MM.1S (cell line): ENCODE data around the gene PHF1.
"Not testable (repeated sequence)": the region's sequence is repeated elsewhere in the genome, so short reads cannot be mapped to it uniquely, and the experiment has no call there.

ENCODE experiments used
- DNase-seq: peaks from one replicate; pipeline ENCODE4 v3.0.0-alpha.2; 2015
- H2AFZ ChIP-seq: fragments of 300-600 bp; sonication (generic); 2 replicates; pipeline ENCODE4 v1.6.0; 2016; ENCODE audit warnings: antibody characterized with exemption, low read length
- H3F3A ChIP-seq: fragments of 300-600 bp; sonication (generic); 2 replicates; pipeline ENCODE4 v1.6.1; 2016; ENCODE audit warnings: mild to moderate bottlenecking, antibody characterized with exemption, low read length, moderate library complexity, mixed read lengths; ENCODE audit not compliant: insufficient read depth
- H3K27ac ChIP-seq: fragments of 300-600 bp; sonication (generic); 2 replicates; pipeline ENCODE4 v1.5.1; 2016; ENCODE audit warnings: mild to moderate bottlenecking, low read length
- H3K27me3 ChIP-seq: fragments of 300-600 bp; sonication (generic); replicated peaks from 2 replicates; pipeline ENCODE4 v1.6.0; 2016; ENCODE audit warnings: low read length; ENCODE audit not compliant: insufficient read depth
- H3K36me3 ChIP-seq: fragments of 300-600 bp; sonication (generic); replicated peaks from 2 replicates; pipeline ENCODE4 v1.6.1; 2016; ENCODE audit warnings: mild to moderate bottlenecking, low read length, mixed read lengths; ENCODE audit not compliant: insufficient read depth
- H3K4me1 ChIP-seq: fragments of 300-600 bp; sonication (generic); 2 replicates; pipeline ENCODE4 v1.6.1; 2016; ENCODE audit warnings: low read length, mixed read lengths
- H3K4me2 ChIP-seq: fragments of 300-600 bp; sonication (generic); 2 replicates; pipeline ENCODE4 v1.6.0; 2016; ENCODE audit warnings: low read depth, low read length
- H3K4me3 ChIP-seq: fragments of 300-600 bp; sonication (generic); 2 replicates; pipeline ENCODE4 v1.5.1; 2016; ENCODE audit warnings: low read length, mixed read lengths
- H3K79me2 ChIP-seq: fragments of 300-600 bp; sonication (generic); 2 replicates; pipeline ENCODE4 v1.6.1; 2016; ENCODE audit warnings: mixed run types, low read length, mixed read lengths
- H3K9ac ChIP-seq: fragments of 300-600 bp; sonication (generic); 2 replicates; pipeline ENCODE4 v1.6.1; 2016; ENCODE audit warnings: low read length, mixed read lengths
- H3K9me2 ChIP-seq: fragments of 300-600 bp; sonication (generic); replicated peaks from 2 replicates; pipeline ENCODE4 v1.6.1; 2016; ENCODE audit warnings: mild to moderate bottlenecking, low read length, mixed read lengths; ENCODE audit not compliant: insufficient read depth
- H3K9me3 ChIP-seq: fragments of 300-600 bp; sonication (generic); replicated peaks from 2 replicates; pipeline ENCODE4 v1.6.1; 2016; ENCODE audit warnings: mild to moderate bottlenecking, low read length, mixed read lengths; ENCODE audit not compliant: insufficient read depth
- H4K20me1 ChIP-seq: fragments of 300-600 bp; sonication (generic); 2 replicates; pipeline ENCODE4 v1.6.1; 2016; ENCODE audit warnings: mild to moderate bottlenecking, low read length, moderate library complexity, mixed read lengths; ENCODE audit not compliant: insufficient read depth
- EZH2 ChIP-seq: fragments of 300-600 bp; sonication (generic); optimal IDR thresholded peaks from 2 replicates; pipeline ENCODE3; 2017; ENCODE audit warnings: low read depth, mild to moderate bottlenecking, antibody characterized with exemption, low read length, mixed read lengths
- EZH2phosphoT487 ChIP-seq: fragments of 300-600 bp; sonication (generic); IDR thresholded peaks from 2 replicates; pipeline ENCODE4 v1.6.1; 2018; ENCODE audit warnings: antibody characterized with exemption, low read length
- TF ChIP-seq, protein P1 (sequence below): fragments of 300-600 bp; sonication (generic); IDR thresholded peaks from 2 replicates; pipeline ENCODE4 v1.5.1; 2016; ENCODE audit warnings: antibody characterized with exemption, low read length, mixed read lengths

Gene PHF1

GRCh38 chr6:33392595-33392948 is 18.2 kb upstream of the PHF1 start:
- Histone ChIP-seq H3K79me2 (peaks cover 57% of the 10 kb centered on the region), H3K27ac (peak overlapping the region; percentile 76), H3K9me2 (no peaks in the 10 kb centered on the region), H3K4me3 (peak overlapping the region; percentile 85), H3K4me2 (peak overlapping the region; percentile 84), H3K36me3 (peaks cover 4% of the 10 kb centered on the region), H3F3A (peaks cover 19% of the 10 kb centered on the region), H2AFZ (peak overlapping the region; percentile 40; the same call in 1 of the 2 replicates), H3K9ac (peak overlapping the region; percentile 85), H3K4me1 (peaks cover 21% of the 10 kb centered on the region), H4K20me1 (no peaks in the 10 kb centered on the region; the same call in 1 of the 2 replicates), H3K27me3 (no peaks in the 10 kb centered on the region), H3K9me3 (no peaks in the 10 kb centered on the region)
- DNase-seq = no peak
- TF ChIP-seq EZH2phosphoT487 (no peak), EZH2 (no peak)
- TF ChIP-seq, protein P1, sequence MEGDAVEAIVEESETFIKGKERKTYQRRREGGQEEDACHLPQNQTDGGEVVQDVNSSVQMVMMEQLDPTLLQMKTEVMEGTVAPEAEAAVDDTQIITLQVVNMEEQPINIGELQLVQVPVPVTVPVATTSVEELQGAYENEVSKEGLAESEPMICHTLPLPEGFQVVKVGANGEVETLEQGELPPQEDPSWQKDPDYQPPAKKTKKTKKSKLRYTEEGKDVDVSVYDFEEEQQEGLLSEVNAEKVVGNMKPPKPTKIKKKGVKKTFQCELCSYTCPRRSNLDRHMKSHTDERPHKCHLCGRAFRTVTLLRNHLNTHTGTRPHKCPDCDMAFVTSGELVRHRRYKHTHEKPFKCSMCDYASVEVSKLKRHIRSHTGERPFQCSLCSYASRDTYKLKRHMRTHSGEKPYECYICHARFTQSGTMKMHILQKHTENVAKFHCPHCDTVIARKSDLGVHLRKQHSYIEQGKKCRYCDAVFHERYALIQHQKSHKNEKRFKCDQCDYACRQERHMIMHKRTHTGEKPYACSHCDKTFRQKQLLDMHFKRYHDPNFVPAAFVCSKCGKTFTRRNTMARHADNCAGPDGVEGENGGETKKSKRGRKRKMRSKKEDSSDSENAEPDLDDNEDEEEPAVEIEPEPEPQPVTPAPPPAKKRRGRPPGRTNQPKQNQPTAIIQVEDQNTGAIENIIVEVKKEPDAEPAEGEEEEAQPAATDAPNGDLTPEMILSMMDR = no peak

DNA sequence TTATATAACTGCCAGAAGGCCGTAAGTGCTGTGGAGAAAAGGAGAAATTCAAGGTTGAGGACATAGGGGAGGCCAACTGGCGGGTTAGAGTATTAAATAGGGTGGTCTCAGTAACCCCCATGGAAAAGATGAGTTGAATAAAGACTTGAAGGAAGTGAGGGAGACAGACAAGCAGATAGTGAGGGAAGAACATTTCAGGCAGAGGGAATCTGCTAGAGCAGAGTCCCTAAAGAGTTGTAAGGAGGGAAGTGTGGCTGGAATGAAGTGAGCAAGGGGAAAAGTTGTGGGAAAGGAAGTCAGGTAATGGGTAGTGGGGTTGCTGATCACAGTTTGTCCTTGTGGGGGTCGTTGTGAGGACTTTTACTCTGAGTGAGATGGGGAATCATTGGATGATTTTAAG is 17.8 kb upstream of the PHF1 start:
- peaks cover 7% of the 10 kb centered on the region for H3K36me3 ChIP-seq
- H3F3A ChIP-seq = peaks cover 19% of the 10 kb centered on the region
- peak overlapping the region; percentile 85 for H3K4me3 ChIP-seq
- H3K27me3 ChIP-seq = no peaks in the 10 kb centered on the region
- TF ChIP-seq EZH2phosphoT487 = no peak
- TF ChIP-seq, protein P1 = no peak
- TF ChIP-seq EZH2 = no peak
- DNase-seq = no peak
- peaks cover 21% of the 10 kb centered on the region for H3K4me1 ChIP-seq
- H4K20me1 ChIP-seq = no peaks in the 10 kb centered on the region; the same call in 1 of the 2 replicates
- peak overlapping the region; percentile 76; the same call in 1 of the 2 replicates for H3K27ac ChIP-seq
- peak overlapping the region; percentile 85 for H3K9ac ChIP-seq
- H3K4me2 ChIP-seq = peak overlapping the region; percentile 84
- no peaks in the 10 kb centered on the region for H3K9me3 ChIP-seq
- no peak overlapping the region for H2AFZ ChIP-seq
- H3K9me2 ChIP-seq = no peaks in the 10 kb centered on the region
- peaks cover 61% of the 10 kb centered on the region for H3K79me2 ChIP-seq

- Histone ChIP-seq H3K36me3 (peaks cover 8% of the 10 kb centered on the region), H3K9ac (no peak overlapping the region), H3K79me2 (peaks cover 92% of the 10 kb centered on the region), H3K4me1 (peaks cover 13% of the 10 kb centered on the region), H3K4me3 (no peak overlapping the region), H3K27ac (no peak overlapping the region), H3K9me2 (no peaks in the 10 kb centered on the region), H3F3A (0 out of 2 replicates have a peak, but pooled peaks cover 11% of the 10 kb centered on the region), H3K9me3 (no peaks in the 10 kb centered on the region), H2AFZ (no peak overlapping the region), H3K27me3 (no peaks in the 10 kb centered on the region), H4K20me1 (no peaks in the 10 kb centered on the region; the same call in 1 of the 2 replicates), H3K4me2 (no peak overlapping the region)
- no peak for TF ChIP-seq EZH2
- no peak for TF ChIP-seq EZH2phosphoT487
- TF ChIP-seq, protein P1 = no peak
- DNase-seq = no peak
Measured at GRCh38 chr6:33397541-33397940, 13.3 kb upstream of the PHF1 start.

GRCh38 chr6:33398601-33399000 is 12.2 kb upstream of the PHF1 start:
- not testable (repeated sequence) for H3K9ac ChIP-seq, H3F3A ChIP-seq, H3K27me3 ChIP-seq, DNase-seq, H3K9me3 ChIP-seq, H3K27ac ChIP-seq, H3K4me3 ChIP-seq, H4K20me1 ChIP-seq, H2AFZ ChIP-seq, H3K4me2 ChIP-seq, H3K36me3 ChIP-seq, H3K9me2 ChIP-seq
- Histone ChIP-seq H3K79me2 (peaks cover 90% of the 10 kb centered on the region), H3K4me1 (peaks cover 10% of the 10 kb centered on the region)

DNA sequence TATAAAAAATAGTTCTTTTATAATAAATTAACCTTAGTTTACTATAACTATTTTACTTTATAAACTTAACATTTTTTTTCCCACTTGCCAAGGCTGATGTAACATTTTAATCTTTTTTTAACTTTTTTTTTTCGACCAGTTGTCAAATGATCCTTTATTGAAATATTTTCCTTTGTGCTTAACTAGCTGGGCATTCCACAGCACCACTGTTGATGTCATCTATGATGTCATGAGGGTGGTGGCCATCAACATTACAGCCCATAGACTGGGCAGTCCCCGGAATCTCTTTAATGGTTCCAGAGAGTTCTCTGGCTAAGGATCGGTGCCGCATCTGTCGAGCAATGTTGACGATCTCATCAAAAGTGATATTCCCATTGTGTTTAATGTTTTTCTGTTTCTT is 10.9 kb upstream of the PHF1 start:
- H3K79me2 ChIP-seq = peaks cover 88% of the 10 kb centered on the region
- not testable (repeated sequence) for H3K4me2 ChIP-seq, DNase-seq

More for the DNA sequence above, 10.9 kb upstream of the PHF1 start:
- not testable (repeated sequence) for H3K27ac ChIP-seq, H3K27me3 ChIP-seq, H3F3A ChIP-seq, H4K20me1 ChIP-seq, H3K9me2 ChIP-seq, H3K4me1 ChIP-seq, H2AFZ ChIP-seq, H3K9ac ChIP-seq, H3K9me3 ChIP-seq, H3K4me3 ChIP-seq
- peaks cover 13% of the 10 kb centered on the region for H3K36me3 ChIP-seq
